ENCODE data around the gene LPP. TPM values are rescaled to one million over a fixed set of nuclear protein-coding genes. Genes with fewer than 3 reads are reported as not detected.

Gene LPP
- total RNA-seq, 3 donors from 2014 or later (not counting 1 experiment from before 2014, with no cell fraction given): 137 to 163 (median 149) TPM

DNA sequence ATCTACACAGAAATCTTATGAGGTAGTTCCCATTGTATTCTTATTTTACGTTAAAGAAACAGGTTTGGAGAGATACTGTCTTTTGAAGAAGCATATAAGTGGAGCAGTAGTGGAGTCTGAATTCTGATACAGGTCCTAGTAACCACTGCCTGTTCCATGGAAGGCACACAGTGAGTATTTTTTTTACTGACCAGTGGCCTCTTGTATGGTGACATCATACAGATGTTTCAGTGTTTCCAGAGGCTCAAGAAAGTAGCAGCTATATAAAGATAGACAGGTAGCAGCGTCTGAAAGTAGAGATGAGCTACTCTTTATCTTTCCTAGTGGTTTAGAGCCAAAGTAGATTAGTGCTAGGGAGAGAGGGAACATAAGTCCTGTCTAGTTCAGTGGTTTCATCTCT lies 173.5 kb downstream of the LPP start:
- Histone ChIP-seq H3K9me3 (ENCODE audit: control insufficient read depth, insufficient read depth, low read length) (no peaks in the 10 kb centered on the region), H3K4me3 (ENCODE audit: low read length) (no peak overlapping the region), H3K4me1 (ENCODE audit: control insufficient read depth, insufficient read depth, low read length) (peaks cover 12% of the 10 kb centered on the region), H3K36me3 (ENCODE audit: control insufficient read depth, insufficient read depth, low read length) (no peaks in the 10 kb centered on the region), H3K27me3 (ENCODE audit: control insufficient read depth, insufficient read depth, low read length) (no peaks in the 10 kb centered on the region), H3K27ac (ENCODE audit: low read length) (no peak overlapping the region)
- 100% methylated on average over 2 of the region's 2 CpGs for WGBS (ENCODE audit: insufficient coverage)
- no peaks in the 10 kb centered on the region for H3K9me3 Mint-ChIP-seq
- TF ChIP-seq, protein P1, sequence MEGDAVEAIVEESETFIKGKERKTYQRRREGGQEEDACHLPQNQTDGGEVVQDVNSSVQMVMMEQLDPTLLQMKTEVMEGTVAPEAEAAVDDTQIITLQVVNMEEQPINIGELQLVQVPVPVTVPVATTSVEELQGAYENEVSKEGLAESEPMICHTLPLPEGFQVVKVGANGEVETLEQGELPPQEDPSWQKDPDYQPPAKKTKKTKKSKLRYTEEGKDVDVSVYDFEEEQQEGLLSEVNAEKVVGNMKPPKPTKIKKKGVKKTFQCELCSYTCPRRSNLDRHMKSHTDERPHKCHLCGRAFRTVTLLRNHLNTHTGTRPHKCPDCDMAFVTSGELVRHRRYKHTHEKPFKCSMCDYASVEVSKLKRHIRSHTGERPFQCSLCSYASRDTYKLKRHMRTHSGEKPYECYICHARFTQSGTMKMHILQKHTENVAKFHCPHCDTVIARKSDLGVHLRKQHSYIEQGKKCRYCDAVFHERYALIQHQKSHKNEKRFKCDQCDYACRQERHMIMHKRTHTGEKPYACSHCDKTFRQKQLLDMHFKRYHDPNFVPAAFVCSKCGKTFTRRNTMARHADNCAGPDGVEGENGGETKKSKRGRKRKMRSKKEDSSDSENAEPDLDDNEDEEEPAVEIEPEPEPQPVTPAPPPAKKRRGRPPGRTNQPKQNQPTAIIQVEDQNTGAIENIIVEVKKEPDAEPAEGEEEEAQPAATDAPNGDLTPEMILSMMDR (IDR thresholded peaks at IDR 0.05): no peak
- no peak for ATAC-seq
- no peak for DNase-seq
- no peaks in the 10 kb centered on the region for H3K27me3 Mint-ChIP-seq (ENCODE audit: low read depth in 2 of 2)
- H3K36me3 Mint-ChIP-seq: peaks cover 5% of the 10 kb centered on the region
- no peak overlapping the region for H3K4me3 Mint-ChIP-seq
- intact Hi-C loops (cut with micrococcal nuclease): no loop called here
- H3K4me1 Mint-ChIP-seq: peaks cover 52 to 57% of the 10 kb centered on the region in 2 donors
- H3K27ac Mint-ChIP-seq: no peak overlapping the region

DNA sequence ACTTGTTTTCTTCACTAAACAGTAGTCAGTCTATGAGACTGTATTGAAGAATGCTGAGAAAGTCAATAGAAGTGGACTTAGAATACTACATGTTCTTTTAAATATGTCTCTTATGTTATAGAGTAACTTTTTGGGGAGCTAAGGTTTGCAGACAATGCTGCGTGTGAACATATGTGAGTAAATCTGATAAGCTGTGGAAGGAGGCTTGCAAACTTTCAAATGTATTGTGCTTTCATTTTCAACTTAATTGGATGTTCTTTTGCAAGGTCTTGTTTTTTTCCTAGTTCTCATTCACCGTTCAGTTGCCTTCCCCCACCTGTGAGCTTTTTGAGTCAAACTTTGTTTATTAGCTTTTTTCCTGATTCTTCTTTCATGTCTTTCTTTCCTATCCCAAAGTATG lies 176.2 kb downstream of the LPP start:
- no peaks in the 10 kb centered on the region for H3K27me3 ChIP-seq (ENCODE audit: control insufficient read depth, insufficient read depth, low read length)
- peak overlapping the region; percentile 4 for H3K4me3 Mint-ChIP-seq
- H3K4me1 Mint-ChIP-seq: peaks cover 28 to 30% of the 10 kb centered on the region in 2 donors
- H3K27ac ChIP-seq (ENCODE audit: low read length): peak overlapping the region; percentile 47
- H3K27ac Mint-ChIP-seq: peak overlapping the region; percentile 3 to 14
- TF ChIP-seq, protein P1 (IDR thresholded peaks at IDR 0.05): no peak
- no peaks in the 10 kb centered on the region for H3K27me3 Mint-ChIP-seq (ENCODE audit: low read depth in 2 of 2)
- H3K36me3 ChIP-seq (ENCODE audit: control insufficient read depth, insufficient read depth, low read length): no peaks in the 10 kb centered on the region
- H3K4me1 ChIP-seq (ENCODE audit: control insufficient read depth, insufficient read depth, low read length): peaks cover 5% of the 10 kb centered on the region
- WGBS (ENCODE audit: insufficient coverage): 33% methylated on average over 2 of the region's 2 CpGs
- DNase-seq (peak in 1 of 2 donors; percentile 13), ATAC-seq (no peak)
- no peaks in the 10 kb centered on the region for H3K9me3 ChIP-seq (ENCODE audit: control insufficient read depth, insufficient read depth, low read length)
- no peaks in the 10 kb centered on the region for H3K9me3 Mint-ChIP-seq
- intact Hi-C loops (cut with micrococcal nuclease): no loop called here
- peaks cover 5% of the 10 kb centered on the region for H3K36me3 Mint-ChIP-seq
- H3K4me3 ChIP-seq (ENCODE audit: low read length): no peak overlapping the region

- Mint-ChIP-seq H3K27ac (no peak overlapping the region), H3K9me3 (no peaks in the 10 kb centered on the region), H3K4me3 (peak overlapping the region; percentile 21), H3K27me3 (ENCODE audit: low read depth in 2 of 2) (peaks cover 0 to under 1% of the 10 kb centered on the region in 2 donors), H3K4me1 (peaks cover 25 to 32% of the 10 kb centered on the region in 2 donors), H3K36me3 (peaks cover 3% of the 10 kb centered on the region)
- ATAC-seq (no peak), DNase-seq (no peak)
- Histone ChIP-seq H3K4me3 (ENCODE audit: low read length) (no peak overlapping the region), H3K9me3 (ENCODE audit: control insufficient read depth, insufficient read depth, low read length) (no peaks in the 10 kb centered on the region), H3K27me3 (ENCODE audit: control insufficient read depth, insufficient read depth, low read length) (no peaks in the 10 kb centered on the region), H3K4me1 (ENCODE audit: control insufficient read depth, insufficient read depth, low read length) (peaks cover 5% of the 10 kb centered on the region), H3K27ac (ENCODE audit: low read length) (no peak overlapping the region), H3K36me3 (ENCODE audit: control insufficient read depth, insufficient read depth, low read length) (no peaks in the 10 kb centered on the region)
- WGBS (ENCODE audit: insufficient coverage): 100% methylated on average over 1 of the region's 1 CpG
- intact Hi-C loops (cut with micrococcal nuclease): no loop called here
- TF ChIP-seq, protein P1 (IDR thresholded peaks at IDR 0.05): no peak
Measured at GRCh38 chr3:188331166-188331565, 177.2 kb downstream of the LPP start.

DNA sequence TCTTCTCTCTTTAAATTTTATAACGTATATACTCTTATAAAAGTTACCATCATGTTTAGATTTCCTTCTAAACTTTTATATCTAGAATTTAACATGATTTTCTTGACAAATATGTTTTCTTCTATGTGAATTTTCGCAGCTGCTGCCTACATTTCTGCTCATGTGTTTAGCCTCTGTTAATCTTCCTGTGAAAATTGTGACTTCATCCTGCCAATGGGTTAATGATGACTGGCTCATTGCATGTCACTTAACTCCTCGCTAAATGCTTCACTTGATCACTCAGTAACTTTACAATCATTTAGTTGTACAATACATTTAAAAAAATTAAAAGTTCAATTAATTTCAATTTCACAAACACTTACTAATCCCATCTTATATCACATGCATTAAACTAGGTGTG lies 178.1 kb downstream of the LPP start:
- Mint-ChIP-seq H3K27ac (no peak overlapping the region), H3K36me3 (no peaks in the 10 kb centered on the region), H3K4me3 (no peak overlapping the region), H3K27me3 (ENCODE audit: low read depth in 2 of 2) (peaks cover 0 to 5% of the 10 kb centered on the region in 2 donors), H3K9me3 (no peaks in the 10 kb centered on the region), H3K4me1 (peaks cover 25 to 41% of the 10 kb centered on the region in 2 donors)
- Histone ChIP-seq H3K9me3 (ENCODE audit: control insufficient read depth, insufficient read depth, low read length) (no peaks in the 10 kb centered on the region), H3K27me3 (ENCODE audit: control insufficient read depth, insufficient read depth, low read length) (no peaks in the 10 kb centered on the region), H3K4me3 (ENCODE audit: low read length) (no peak overlapping the region), H3K4me1 (ENCODE audit: control insufficient read depth, insufficient read depth, low read length) (peaks cover 5% of the 10 kb centered on the region), H3K36me3 (ENCODE audit: control insufficient read depth, insufficient read depth, low read length) (no peaks in the 10 kb centered on the region), H3K27ac (ENCODE audit: low read length) (no peak overlapping the region)
- ATAC-seq (no peak), DNase-seq (no peak)
- WGBS (ENCODE audit: insufficient coverage): 100% methylated on average over 3 of the region's 3 CpGs
- intact Hi-C loops (cut with micrococcal nuclease): no loop called here
- TF ChIP-seq, protein P1 (IDR thresholded peaks at IDR 0.05): no peak
